Cardiac fibroblast (primary cell): ENCODE data around the gene STON2.

Experiments
- DNase-seq, 2 donors: peaks; one replicate each; pipeline versions ENCODE4 v3.0.0 to v3.0.0-alpha.2; 2010; ENCODE audit warnings: low read depth in 2 of 2
- H3K4me3 ChIP-seq, 2 donors: replicated peaks in 1 of 2; 1 replicate in 1 of 2; 2 replicates in 1 of 2; pipeline ENCODE4 v1.5.1; 2011; ENCODE audit warnings: low read depth in 2 of 2, low read length in 2 of 2, mild to moderate bottlenecking in 2 of 2, moderate library complexity in 1 of 2
- TF ChIP-seq, protein P1 (sequence below): IDR thresholded peaks from one replicate; pipeline ENCODE4 v1.5.1; 2011; ENCODE audit warnings: low read depth, mild to moderate bottlenecking, low read length, inconsistent platforms

Gene STON2

DNA sequence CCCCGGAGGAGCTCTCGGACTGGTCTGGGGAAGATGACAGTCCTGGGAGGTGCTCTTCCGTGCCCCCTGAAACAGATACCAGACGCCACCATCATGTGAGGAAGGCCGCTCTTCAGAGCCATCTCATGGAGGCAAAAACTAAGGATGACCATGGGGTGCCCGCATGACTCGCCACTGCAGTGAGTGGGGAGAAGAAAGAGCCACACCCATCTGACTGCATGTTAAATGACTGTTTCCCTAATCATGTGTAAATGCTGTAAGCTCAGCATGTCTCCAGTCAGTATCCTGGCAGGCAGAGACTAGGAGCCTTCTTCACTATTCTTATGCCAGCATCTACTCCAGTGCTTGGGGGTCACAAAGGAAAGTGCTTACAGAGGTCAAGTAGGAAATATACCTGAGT lies 4.0 kb downstream of the STON2 start:
- TF ChIP-seq, protein P1, sequence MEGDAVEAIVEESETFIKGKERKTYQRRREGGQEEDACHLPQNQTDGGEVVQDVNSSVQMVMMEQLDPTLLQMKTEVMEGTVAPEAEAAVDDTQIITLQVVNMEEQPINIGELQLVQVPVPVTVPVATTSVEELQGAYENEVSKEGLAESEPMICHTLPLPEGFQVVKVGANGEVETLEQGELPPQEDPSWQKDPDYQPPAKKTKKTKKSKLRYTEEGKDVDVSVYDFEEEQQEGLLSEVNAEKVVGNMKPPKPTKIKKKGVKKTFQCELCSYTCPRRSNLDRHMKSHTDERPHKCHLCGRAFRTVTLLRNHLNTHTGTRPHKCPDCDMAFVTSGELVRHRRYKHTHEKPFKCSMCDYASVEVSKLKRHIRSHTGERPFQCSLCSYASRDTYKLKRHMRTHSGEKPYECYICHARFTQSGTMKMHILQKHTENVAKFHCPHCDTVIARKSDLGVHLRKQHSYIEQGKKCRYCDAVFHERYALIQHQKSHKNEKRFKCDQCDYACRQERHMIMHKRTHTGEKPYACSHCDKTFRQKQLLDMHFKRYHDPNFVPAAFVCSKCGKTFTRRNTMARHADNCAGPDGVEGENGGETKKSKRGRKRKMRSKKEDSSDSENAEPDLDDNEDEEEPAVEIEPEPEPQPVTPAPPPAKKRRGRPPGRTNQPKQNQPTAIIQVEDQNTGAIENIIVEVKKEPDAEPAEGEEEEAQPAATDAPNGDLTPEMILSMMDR = no peak
- no peak overlapping the region for H3K4me3 ChIP-seq
- peak in 1 of 2 donors; percentile 13 for DNase-seq

DNA sequence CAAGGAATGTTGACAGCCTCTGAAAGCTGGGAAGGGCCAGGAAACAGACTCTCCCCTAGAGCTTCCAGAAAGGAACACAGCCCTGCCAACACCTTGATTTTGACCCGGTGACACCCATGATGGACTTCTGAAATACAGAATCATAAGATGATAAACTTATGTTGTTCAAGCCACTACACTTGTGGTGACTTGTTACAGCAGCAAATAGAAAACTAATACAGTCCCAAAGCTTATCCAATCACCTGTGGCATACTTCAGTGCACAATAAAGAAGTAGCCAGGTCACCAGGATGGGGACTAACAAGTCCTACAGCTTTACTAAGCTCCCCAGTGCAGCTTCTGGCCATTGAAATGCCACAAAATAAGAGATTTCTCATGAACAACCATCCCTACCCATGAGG lies 5.4 kb downstream of the STON2 start:
- DNase-seq = no peak
- TF ChIP-seq, protein P1 = no peak
- H3K4me3 ChIP-seq = no peak overlapping the region

DNA sequence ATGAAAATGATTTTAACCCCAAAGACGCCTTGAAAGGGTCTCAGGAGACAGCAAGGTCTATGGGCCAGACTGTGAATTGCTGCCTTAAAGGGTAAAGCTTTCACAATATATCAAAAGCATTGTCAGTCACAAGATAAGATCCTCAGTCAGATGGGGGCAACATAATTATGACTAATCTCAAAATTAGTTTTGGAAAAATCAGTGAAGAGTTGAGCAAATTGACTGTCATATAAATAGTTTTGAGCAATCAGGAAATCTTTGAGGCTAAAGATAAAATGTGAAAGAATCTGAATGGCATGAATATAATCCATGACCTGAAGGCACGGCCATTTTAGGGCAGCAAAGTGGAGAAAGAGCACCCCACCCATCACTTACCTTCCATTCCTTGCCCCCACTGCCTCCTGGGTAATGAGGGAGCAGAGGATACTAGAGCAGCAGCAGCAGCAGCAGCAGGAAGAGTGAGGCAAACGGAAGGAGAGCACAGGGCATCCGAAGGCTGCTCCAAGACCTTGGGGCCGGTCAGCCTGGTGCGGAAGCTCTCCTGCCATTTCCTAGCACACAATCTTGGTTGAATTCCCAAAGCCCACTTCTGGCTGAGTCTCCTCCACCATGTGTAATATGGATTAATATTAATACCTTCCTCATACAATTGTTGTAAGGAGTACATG lies 7.0 kb downstream of the STON2 start:
- TF ChIP-seq, protein P1 = no peak
- no peak overlapping the region for H3K4me3 ChIP-seq
- DNase-seq = no peak

DNA sequence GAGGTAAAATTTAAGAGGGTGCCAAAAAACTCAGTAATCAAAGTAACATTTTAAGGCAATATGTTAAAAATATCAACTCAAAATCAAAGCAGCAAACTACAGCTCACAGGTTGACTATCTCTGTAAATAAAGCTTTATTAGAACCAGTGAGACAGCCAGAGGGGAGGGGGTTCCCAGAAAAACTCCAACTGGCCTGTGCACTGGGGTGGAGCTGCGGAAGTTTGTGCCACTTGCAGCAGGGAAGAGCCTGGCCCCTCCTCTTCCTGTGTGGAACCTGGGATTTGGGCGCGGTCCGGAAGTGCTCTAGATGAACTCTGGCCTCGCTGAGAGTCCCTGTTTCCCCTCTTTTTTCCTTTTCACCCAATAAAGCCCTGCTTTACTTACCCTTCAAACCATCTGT lies 8.1 kb downstream of the STON2 start:
- no peak for DNase-seq
- TF ChIP-seq, protein P1 = no peak
- H3K4me3 ChIP-seq = no peak overlapping the region

DNA sequence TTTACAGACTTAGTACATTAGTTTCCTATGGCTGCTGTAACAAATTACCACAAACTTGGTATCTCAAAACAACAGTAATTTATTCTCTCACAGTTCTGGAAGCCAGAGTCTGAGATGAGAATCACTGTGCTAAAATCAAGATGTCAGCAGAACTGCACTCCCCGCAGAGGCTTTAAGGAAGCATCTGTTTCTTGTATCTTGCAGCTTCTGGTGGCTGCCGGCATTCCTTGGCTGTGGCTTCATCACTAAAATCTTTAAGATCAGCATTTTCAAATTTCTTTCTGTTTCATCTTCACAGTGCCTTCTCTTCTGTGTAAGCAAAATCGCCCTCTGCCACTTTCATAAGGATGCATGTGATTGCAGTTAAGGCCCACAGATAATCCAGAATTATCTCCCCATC lies 9.4 kb downstream of the STON2 start:
- TF ChIP-seq, protein P1 = no peak
- DNase-seq = peak in 1 of 2 donors; percentile 4
- H3K4me3 ChIP-seq = no peak overlapping the region

DNA sequence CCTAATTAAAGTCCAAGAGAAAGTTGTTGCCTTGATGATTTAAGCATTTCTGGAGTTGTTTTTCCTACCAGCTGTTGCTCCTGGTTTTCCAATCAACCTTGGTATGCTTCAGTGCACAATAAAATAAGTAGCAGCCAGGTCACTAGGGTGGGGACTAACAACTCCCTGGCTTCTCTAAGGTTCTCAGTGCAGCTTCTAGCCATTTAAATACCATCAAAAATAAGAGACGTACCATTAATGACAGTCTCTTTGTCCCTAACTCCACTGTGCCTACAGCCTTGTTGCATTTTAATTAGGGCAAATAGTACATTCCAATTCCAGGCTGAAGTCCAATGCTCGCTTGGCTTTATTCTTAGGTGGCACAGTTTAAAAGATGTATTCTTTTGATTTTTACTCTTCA lies 11.8 kb downstream of the STON2 start:
- no peak for DNase-seq
- no peak overlapping the region for H3K4me3 ChIP-seq
- TF ChIP-seq, protein P1 = no peak

DNA sequence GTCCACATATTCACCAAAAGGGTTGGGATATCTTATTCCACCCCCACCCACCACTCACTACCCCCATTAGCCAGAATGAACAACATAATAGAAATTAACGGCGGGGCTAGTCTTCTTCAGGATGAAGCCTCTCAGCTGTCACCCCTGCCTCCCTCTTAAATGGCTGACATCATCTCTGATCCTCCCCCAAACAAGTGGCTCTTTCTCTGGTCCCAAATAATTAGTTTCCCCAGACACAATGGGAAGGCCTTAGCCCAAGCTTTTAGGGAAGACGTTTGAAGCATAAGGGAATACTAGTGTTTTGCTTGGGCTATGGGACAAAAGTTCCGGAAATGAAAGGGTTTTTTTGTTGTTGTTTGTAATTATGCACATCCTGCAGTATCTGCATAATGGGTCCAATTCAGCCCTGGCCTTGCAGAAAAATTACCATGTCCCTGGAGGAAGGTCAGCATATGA lies 13.8 kb downstream of the STON2 start:
- no peak for DNase-seq
- H3K4me3 ChIP-seq = no peak overlapping the region
- TF ChIP-seq, protein P1 = no peak
